ENCODE results near the gene COL6A1.

- TF ChIP-seq POLR2A (IDR thresholded peaks at IDR 0.05; ENCODE audit: low read depth, low read length) (no peak), TAF1 (IDR thresholded peaks at IDR 0.05; ENCODE audit: borderline replicate concordance, low read depth, low read length) (no peak)
Observed at GRCh38 chr21:45984584-45985095, 3.1 kb downstream of the COL6A1 start.
